GM23338 (cell line): Measurements from ENCODE around the gene PAH.

Experiments
- CREB1 ChIP-seq: fragments of 250-450 bp; sonication (Bioruptor Pico); IDR thresholded peaks from 2 replicates; pipeline ENCODE4 v1.5.0; 2020; ENCODE audit warnings: low read depth, mild to moderate bottlenecking, moderate library complexity
- EZH2 ChIP-seq: fragments of 200-600 bp; sonication (generic); IDR thresholded peaks from one replicate; pipeline ENCODE4 v1.8.0; 2017; ENCODE audit warnings: antibody characterized with exemption, mild to moderate bottlenecking, low read depth; ENCODE audit not compliant: unreplicated experiment
- EZH2phosphoT487 ChIP-seq: fragments of 200-600 bp; sonication (generic); IDR thresholded peaks from one replicate; pipeline ENCODE4 v1.8.1; 2018; ENCODE audit warnings: antibody characterized with exemption; ENCODE audit not compliant: unreplicated experiment
- JUNB ChIP-seq: IDR thresholded peaks from one replicate; pipeline ENCODE4 v1.6.1; 2016; ENCODE audit warnings: antibody characterized with exemption; ENCODE audit not compliant: unreplicated experiment
- POLR2AphosphoS5 ChIP-seq: IDR thresholded peaks from 2 replicates; pipeline ENCODE4 v1.6.1; 2016; ENCODE audit warnings: antibody characterized with exemption, low read depth
- ZNF331 ChIP-seq: fragments of 250-450 bp; sonication (Bioruptor Pico); IDR thresholded peaks from 2 replicates; pipeline ENCODE4 v1.5.0; 2020; ENCODE audit warnings: low read depth, mild to moderate bottlenecking, moderate library complexity
- TF ChIP-seq, protein P1 (sequence below), 2 experiments: fragments of 200-600 bp in 1 of 2; sonication (generic) in 1 of 2; conservative IDR thresholded peaks; 2 replicates each; pipeline versions ENCODE4 v1.5.1 to v1.6.1; 2016 to 2017; ENCODE audit warnings: antibody characterized with exemption in 2 of 2, low read depth in 2 of 2, mild to moderate bottlenecking in 2 of 2, moderate library complexity in 1 of 2
- TF ChIP-seq, protein P2 (sequence below): IDR thresholded peaks from one replicate; pipeline ENCODE4 v1.6.1; 2018; ENCODE audit warnings: antibody characterized with exemption; ENCODE audit not compliant: unreplicated experiment

DNA sequence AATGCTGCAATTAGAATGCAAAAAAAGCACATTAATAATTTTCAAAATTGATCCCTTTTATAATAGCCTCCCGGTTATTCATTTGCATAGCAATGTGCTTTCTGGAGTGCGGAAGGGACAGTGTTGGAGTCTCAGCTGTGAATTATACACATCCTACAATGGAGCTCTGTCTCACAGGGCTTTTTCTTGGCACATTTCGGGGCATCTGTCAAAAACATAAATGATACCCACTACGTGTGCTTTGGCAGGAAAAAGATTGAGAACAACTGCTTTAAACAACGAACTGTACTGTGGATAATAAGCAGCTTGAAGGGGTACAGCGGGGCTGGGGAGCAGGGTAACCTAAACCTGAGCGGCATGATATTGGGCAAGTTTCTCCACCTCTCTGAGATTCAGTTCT is 123.1 kb downstream of the PAH start:
- TF ChIP-seq, protein P1, sequence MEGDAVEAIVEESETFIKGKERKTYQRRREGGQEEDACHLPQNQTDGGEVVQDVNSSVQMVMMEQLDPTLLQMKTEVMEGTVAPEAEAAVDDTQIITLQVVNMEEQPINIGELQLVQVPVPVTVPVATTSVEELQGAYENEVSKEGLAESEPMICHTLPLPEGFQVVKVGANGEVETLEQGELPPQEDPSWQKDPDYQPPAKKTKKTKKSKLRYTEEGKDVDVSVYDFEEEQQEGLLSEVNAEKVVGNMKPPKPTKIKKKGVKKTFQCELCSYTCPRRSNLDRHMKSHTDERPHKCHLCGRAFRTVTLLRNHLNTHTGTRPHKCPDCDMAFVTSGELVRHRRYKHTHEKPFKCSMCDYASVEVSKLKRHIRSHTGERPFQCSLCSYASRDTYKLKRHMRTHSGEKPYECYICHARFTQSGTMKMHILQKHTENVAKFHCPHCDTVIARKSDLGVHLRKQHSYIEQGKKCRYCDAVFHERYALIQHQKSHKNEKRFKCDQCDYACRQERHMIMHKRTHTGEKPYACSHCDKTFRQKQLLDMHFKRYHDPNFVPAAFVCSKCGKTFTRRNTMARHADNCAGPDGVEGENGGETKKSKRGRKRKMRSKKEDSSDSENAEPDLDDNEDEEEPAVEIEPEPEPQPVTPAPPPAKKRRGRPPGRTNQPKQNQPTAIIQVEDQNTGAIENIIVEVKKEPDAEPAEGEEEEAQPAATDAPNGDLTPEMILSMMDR (conservative IDR thresholded peaks at IDR 0.05; ENCODE audit: low read depth in 2 of 2), result no peak
- TF ChIP-seq POLR2AphosphoS5 (no peak), JUNB (no peak), CREB1 (CRISPR knock-in tag) (no peak), EZH2 (no peak), EZH2phosphoT487 (no peak), ZNF331 (no peak)
- TF ChIP-seq, protein P2, sequence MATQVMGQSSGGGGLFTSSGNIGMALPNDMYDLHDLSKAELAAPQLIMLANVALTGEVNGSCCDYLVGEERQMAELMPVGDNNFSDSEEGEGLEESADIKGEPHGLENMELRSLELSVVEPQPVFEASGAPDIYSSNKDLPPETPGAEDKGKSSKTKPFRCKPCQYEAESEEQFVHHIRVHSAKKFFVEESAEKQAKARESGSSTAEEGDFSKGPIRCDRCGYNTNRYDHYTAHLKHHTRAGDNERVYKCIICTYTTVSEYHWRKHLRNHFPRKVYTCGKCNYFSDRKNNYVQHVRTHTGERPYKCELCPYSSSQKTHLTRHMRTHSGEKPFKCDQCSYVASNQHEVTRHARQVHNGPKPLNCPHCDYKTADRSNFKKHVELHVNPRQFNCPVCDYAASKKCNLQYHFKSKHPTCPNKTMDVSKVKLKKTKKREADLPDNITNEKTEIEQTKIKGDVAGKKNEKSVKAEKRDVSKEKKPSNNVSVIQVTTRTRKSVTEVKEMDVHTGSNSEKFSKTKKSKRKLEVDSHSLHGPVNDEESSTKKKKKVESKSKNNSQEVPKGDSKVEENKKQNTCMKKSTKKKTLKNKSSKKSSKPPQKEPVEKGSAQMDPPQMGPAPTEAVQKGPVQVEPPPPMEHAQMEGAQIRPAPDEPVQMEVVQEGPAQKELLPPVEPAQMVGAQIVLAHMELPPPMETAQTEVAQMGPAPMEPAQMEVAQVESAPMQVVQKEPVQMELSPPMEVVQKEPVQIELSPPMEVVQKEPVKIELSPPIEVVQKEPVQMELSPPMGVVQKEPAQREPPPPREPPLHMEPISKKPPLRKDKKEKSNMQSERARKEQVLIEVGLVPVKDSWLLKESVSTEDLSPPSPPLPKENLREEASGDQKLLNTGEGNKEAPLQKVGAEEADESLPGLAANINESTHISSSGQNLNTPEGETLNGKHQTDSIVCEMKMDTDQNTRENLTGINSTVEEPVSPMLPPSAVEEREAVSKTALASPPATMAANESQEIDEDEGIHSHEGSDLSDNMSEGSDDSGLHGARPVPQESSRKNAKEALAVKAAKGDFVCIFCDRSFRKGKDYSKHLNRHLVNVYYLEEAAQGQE, result no peak
